Thyroid gland (tissue), 4 donors: ENCODE results near the gene HOXD8. TPM values are rescaled to one million over a fixed set of nuclear protein-coding genes. Genes with fewer than 3 reads are reported as not detected.
A peak's percentile ranks its signal among the peaks of the same experiment; 100 is the strongest.

Source experiments
- DNase-seq, 2 donors: peaks; one replicate each; pipeline ENCODE4 v3.0.0-alpha.2; 2019
- H3K27ac ChIP-seq, 3 donors: fragments of 200-600 bp; sonication (generic); 1 replicate in 2 of 3; 2 replicates in 1 of 3; pipeline ENCODE4 v1.5.1; 2016 to 2019; ENCODE audit warnings: mild to moderate bottlenecking in 1 of 3, moderate library complexity in 1 of 3
- H3K27me3 ChIP-seq: fragments of 200-600 bp; sonication (generic); one replicate; pipeline ENCODE4 v1.5.1; 2019
- H3K36me3 ChIP-seq, 2 donors: fragments of 200-600 bp; sonication (generic); one replicate each; pipeline ENCODE4 v1.5.1; 2016 to 2019
- H3K4me1 ChIP-seq, 2 donors: fragments of 200-600 bp; sonication (generic); one replicate each; pipeline ENCODE4 v1.5.1; 2017 to 2019
- H3K4me3 ChIP-seq, 3 donors: fragments of 200-600 bp; sonication (generic); replicated peaks in 1 of 3; 1 replicate in 2 of 3; 2 replicates in 1 of 3; pipeline ENCODE4 v1.5.1; 2016; ENCODE audit warnings: mild to moderate bottlenecking in 1 of 3
- H3K9me3 ChIP-seq: fragments of 200-600 bp; sonication (generic); one replicate; pipeline ENCODE4 v1.5.1; 2017
- CTCF ChIP-seq, 6 experiments: fragments of 200-600 bp in 3 of 6; fragments of 450-650 bp in 3 of 6; sonication (generic) in 3 of 6; IDR thresholded peaks; one replicate each; pipeline ENCODE4 v1.5.1; 2016 to 2019; ENCODE audit warnings: antibody characterized with exemption in 6 of 6, mild to moderate bottlenecking in 2 of 6, inconsistent platforms in 1 of 6, moderate library complexity in 1 of 6
- POLR2A ChIP-seq, 2 donors: fragments of 450-650 bp; IDR thresholded peaks; one replicate each; pipeline ENCODE4 v1.6.1; 2017; ENCODE audit warnings: antibody characterized with exemption in 2 of 2, mild to moderate bottlenecking in 2 of 2, moderate library complexity in 1 of 2
- WGBS, 2 donors: methylation state at CpG; one replicate each; pipeline ENCODE4 v1.1.5; 2017; 5-methylcytosine and 5-hydroxymethylcytosine counted together
- intact Hi-C: fragments of 100-400 bp; cut with DNase I; formaldehyde crosslinking; loops from one replicate; pipeline ENCODE4 v1.15.1; 2023
- total RNA-seq, 4 donors: library from RNA; depleted of rRNA; stranded (reverse); fragments of >200 nt; gene quantifications; one replicate each; pipeline ENCODE4 v1.2.3, GENCODE V29; 2016

Gene HOXD8
- total RNA-seq, 4 donors from 2014 or later = 4.1 to 24.9 (median 9.9) TPM

GRCh38 chr2:176174824-176175708, 45.6 kb downstream of the HOXD8 start:
- H3K27ac ChIP-seq = no peak overlapping the region
- peaks cover 14 to 15% of the 10 kb centered on the region in 2 donors for H3K4me1 ChIP-seq
- H3K9me3 ChIP-seq = no peaks in the 10 kb centered on the region
- no peak overlapping the region for H3K4me3 ChIP-seq
- no peak for DNase-seq
- no peaks in the 10 kb centered on the region for H3K36me3 ChIP-seq
- H3K27me3 ChIP-seq = peaks cover 57% of the 10 kb centered on the region
- 18 to 35% methylated on average over 22 to 32 of the region's 47 CpGs for WGBS, 2 donors
- TF ChIP-seq CTCF (IDR thresholded peaks at IDR 0.05) (no peak), POLR2A (IDR thresholded peaks at IDR 0.05) (no peak)
- intact Hi-C loops = no loop called here

GRCh38 chr2:176175709-176176607, 46.5 kb downstream of the HOXD8 start:
- H3K36me3 ChIP-seq = no peaks in the 10 kb centered on the region
- no peak for DNase-seq
- WGBS, 2 donors = 69 to 72% methylated on average over 7 of the region's 7 CpGs
- no peak overlapping the region for H3K27ac ChIP-seq
- no peaks in the 10 kb centered on the region for H3K9me3 ChIP-seq
- H3K4me3 ChIP-seq = no peak overlapping the region
- intact Hi-C loops = no loop called here
- peaks cover 14 to 15% of the 10 kb centered on the region in 2 donors for H3K4me1 ChIP-seq
- TF ChIP-seq POLR2A (IDR thresholded peaks at IDR 0.05) (no peak), CTCF (IDR thresholded peaks at IDR 0.05) (no peak)
- H3K27me3 ChIP-seq = peaks cover 57% of the 10 kb centered on the region

GRCh38 chr2:176177580-176178037, 48.1 kb downstream of the HOXD8 start:
- 12 to 29% methylated on average over 4 to 5 of the region's 12 CpGs for WGBS, 2 donors
- H3K4me3 ChIP-seq = no peak overlapping the region
- intact Hi-C loops = no loop called here
- H3K4me1 ChIP-seq = peaks cover 7 to 8% of the 10 kb centered on the region in 2 donors
- peaks cover 47% of the 10 kb centered on the region for H3K27me3 ChIP-seq
- no peak for DNase-seq
- H3K36me3 ChIP-seq = no peaks in the 10 kb centered on the region
- H3K9me3 ChIP-seq = no peaks in the 10 kb centered on the region
- H3K27ac ChIP-seq = no peak overlapping the region
- TF ChIP-seq POLR2A (IDR thresholded peaks at IDR 0.05) (no peak), CTCF (IDR thresholded peaks at IDR 0.05) (no peak)

GRCh38 chr2:176178038-176178756, 48.7 kb downstream of the HOXD8 start:
- no peak for DNase-seq
- Histone ChIP-seq H3K27ac (no peak overlapping the region), H3K27me3 (peaks cover 42% of the 10 kb centered on the region), H3K9me3 (no peaks in the 10 kb centered on the region), H3K36me3 (no peaks in the 10 kb centered on the region), H3K4me3 (peak overlapping the region in 1 of 3 donors; percentile 12), H3K4me1 (peaks cover 7 to 8% of the 10 kb centered on the region in 2 donors)
- WGBS, 2 donors = 2 to 6% methylated on average over 17 to 26 of the region's 68 CpGs
- no peak for TF ChIP-seq POLR2A (IDR thresholded peaks at IDR 0.05)
- no peak for TF ChIP-seq CTCF (IDR thresholded peaks at IDR 0.05)
- intact Hi-C loops = no loop called here
